SU-DHL-6 (cell line): ENCODE results near the gene ACSF3.

Experiments
- H2AFZ ChIP-seq: fragments of 200-600 bp; sonication (generic); 2 replicates; pipeline ENCODE4 v1.6.1; 2014; ENCODE audit warnings: low read depth, mild to moderate bottlenecking, moderate library complexity, mixed read lengths, antibody characterized with exemption, low read length; ENCODE audit not compliant: severe bottlenecking
- H3F3A ChIP-seq: fragments of 200-600 bp; shearing (Covaris generic); 2 replicates; pipeline ENCODE4 v1.6.0; 2016; ENCODE audit warnings: antibody characterized with exemption, mild to moderate bottlenecking; ENCODE audit not compliant: insufficient read depth
- H3K27ac ChIP-seq: fragments of 200-600 bp; sonication (generic); 2 replicates; pipeline ENCODE4 v1.5.1; 2016; ENCODE audit warnings: low read depth, mild to moderate bottlenecking, low read length, moderate library complexity, mixed read lengths
- H3K27me3 ChIP-seq: fragments of 200-600 bp; sonication (generic), shearing (Covaris generic); 2 replicates; pipeline ENCODE4 v1.6.0; 2014; ENCODE audit warnings: mild to moderate bottlenecking, low read length
- H3K36me3 ChIP-seq: fragments of 200-600 bp; sonication (generic); 2 replicates; pipeline ENCODE4 v1.6.1; 2014; ENCODE audit warnings: mild to moderate bottlenecking, low read length, mixed read lengths
- H3K4me2 ChIP-seq: fragments of 300-600, 200-600 bp; shearing (Covaris generic), sonication (generic); 2 replicates; pipeline ENCODE4 v1.6.0; 2014; ENCODE audit warnings: low read length, low read depth, mild to moderate bottlenecking; ENCODE audit not compliant: poor library complexity, severe bottlenecking
- H3K4me3 ChIP-seq: fragments of 200-600 bp; sonication (generic); 2 replicates; pipeline ENCODE4 v1.5.1; 2014; ENCODE audit warnings: antibody characterized with exemption, low read length, mild to moderate bottlenecking, mixed read lengths; ENCODE audit not compliant: insufficient read depth, poor library complexity, severe bottlenecking
- H3K79me2 ChIP-seq: fragments of 200-600 bp; sonication (generic); 2 replicates; pipeline ENCODE4 v1.6.1; 2014; ENCODE audit warnings: mild to moderate bottlenecking, low read length, moderate library complexity; ENCODE audit not compliant: insufficient read depth
- H3K9ac ChIP-seq: fragments of 200-600 bp; sonication (generic); 2 replicates; pipeline ENCODE4 v1.7.0; 2014; ENCODE audit warnings: mild to moderate bottlenecking, low read length
- H3K9me2 ChIP-seq: fragments of 200-600 bp; sonication (generic); replicated peaks from 2 replicates; pipeline ENCODE4 v1.6.1; 2014; ENCODE audit warnings: low read length; ENCODE audit not compliant: insufficient read depth
- H3K9me3 ChIP-seq: fragments of 200-600 bp; sonication (generic); 2 replicates; pipeline ENCODE4 v1.6.1; 2014; ENCODE audit warnings: low read length, mixed read lengths; ENCODE audit not compliant: insufficient read depth
- H4K20me1 ChIP-seq: fragments of 200-600 bp; sonication (generic); 2 replicates; pipeline ENCODE4 v1.6.1; 2014; ENCODE audit warnings: low read depth, mild to moderate bottlenecking, antibody characterized with exemption, low read length, moderate library complexity, mixed read lengths
- CTCF ChIP-seq: fragments of 200-600 bp; sonication (generic); IDR thresholded peaks from one replicate; pipeline ENCODE4 v1.5.1; 2017; ENCODE audit warnings: antibody characterized with exemption, mild to moderate bottlenecking, low read length, moderate library complexity; ENCODE audit not compliant: insufficient read depth, poor library complexity, severe bottlenecking
- EZH2phosphoT487 ChIP-seq: fragments of 200-600 bp; sonication (generic), shearing (Covaris generic); conservative IDR thresholded peaks from 2 replicates; pipeline ENCODE4 v1.6.1; 2018; ENCODE audit warnings: mild to moderate bottlenecking, antibody characterized with exemption, low read length, moderate library complexity, mixed read lengths

The ACSF3 gene

DNA sequence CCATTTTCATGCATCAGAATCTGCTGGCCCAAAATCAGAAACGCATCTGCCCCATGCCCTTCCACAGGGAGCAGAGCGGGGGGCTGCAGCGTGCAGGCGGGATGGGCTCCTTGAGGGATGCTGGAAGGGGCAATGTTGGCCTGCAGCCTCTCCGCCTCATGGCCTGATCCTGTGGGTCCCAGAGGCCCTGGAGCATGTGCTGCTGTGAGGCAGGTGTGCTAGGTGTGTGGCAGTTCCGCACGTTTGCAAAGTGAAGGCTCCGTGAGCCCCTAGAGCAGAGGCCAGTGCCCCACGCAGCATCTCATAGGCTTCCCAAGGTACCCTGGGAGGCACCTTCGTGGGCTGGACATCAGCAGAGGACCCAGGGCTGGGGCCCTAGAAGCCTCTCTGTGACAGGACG is 41.5 kb downstream of the ACSF3 start:
- Histone ChIP-seq H3F3A (no peaks in the 10 kb centered on the region), H3K9me2 (no peaks in the 10 kb centered on the region), H3K9me3 (no peaks in the 10 kb centered on the region), H3K27ac (no peak overlapping the region), H3K27me3 (no peaks in the 10 kb centered on the region), H2AFZ (no peak overlapping the region), H3K4me2 (no peak overlapping the region), H3K9ac (no peak overlapping the region), H3K79me2 (peaks cover 25% of the 10 kb centered on the region), H4K20me1 (no peaks in the 10 kb centered on the region), H3K36me3 (peaks cover 11% of the 10 kb centered on the region; the same call in 1 of the 2 replicates), H3K4me3 (no peak overlapping the region)
- no peak for TF ChIP-seq EZH2phosphoT487
- TF ChIP-seq CTCF: no peak

- H3K9me3 ChIP-seq: no peaks in the 10 kb centered on the region
- TF ChIP-seq CTCF (no peak), EZH2phosphoT487 (no peak)
- H3K4me2 ChIP-seq: no peak overlapping the region
- peaks cover 11% of the 10 kb centered on the region; the same call in 1 of the 2 replicates for H3K36me3 ChIP-seq
- peaks cover 17% of the 10 kb centered on the region for H3K79me2 ChIP-seq
- no peaks in the 10 kb centered on the region for H4K20me1 ChIP-seq
- no peaks in the 10 kb centered on the region for H3F3A ChIP-seq
- no peak overlapping the region for H3K4me3 ChIP-seq
- H3K27ac ChIP-seq: no peak overlapping the region
- no peaks in the 10 kb centered on the region for H3K27me3 ChIP-seq
- no peak overlapping the region for H3K9ac ChIP-seq
- H3K9me2 ChIP-seq: no peaks in the 10 kb centered on the region
- no peak overlapping the region for H2AFZ ChIP-seq
These were observed 42.5 kb downstream of the ACSF3 start for GRCh38 chr16:89135971-89136765.

- no peak overlapping the region for H3K27ac ChIP-seq
- no peak overlapping the region for H2AFZ ChIP-seq
- TF ChIP-seq EZH2phosphoT487 (no peak), CTCF (no peak)
- H3K27me3 ChIP-seq: no peaks in the 10 kb centered on the region
- no peak overlapping the region for H3K4me2 ChIP-seq
- H3K9me3 ChIP-seq: no peaks in the 10 kb centered on the region
- H3K4me3 ChIP-seq: no peak overlapping the region
- H3K9me2 ChIP-seq: no peaks in the 10 kb centered on the region
- peaks cover 9% of the 10 kb centered on the region; the same call in 1 of the 2 replicates for H3K36me3 ChIP-seq
- peaks cover 10% of the 10 kb centered on the region for H3K79me2 ChIP-seq
- H3K9ac ChIP-seq: no peak overlapping the region
- no peaks in the 10 kb centered on the region for H4K20me1 ChIP-seq
- no peaks in the 10 kb centered on the region for H3F3A ChIP-seq
These were observed 43.3 kb downstream of the ACSF3 start for GRCh38 chr16:89136931-89137330.
